ENCODE results near the gene DCK.

DNA sequence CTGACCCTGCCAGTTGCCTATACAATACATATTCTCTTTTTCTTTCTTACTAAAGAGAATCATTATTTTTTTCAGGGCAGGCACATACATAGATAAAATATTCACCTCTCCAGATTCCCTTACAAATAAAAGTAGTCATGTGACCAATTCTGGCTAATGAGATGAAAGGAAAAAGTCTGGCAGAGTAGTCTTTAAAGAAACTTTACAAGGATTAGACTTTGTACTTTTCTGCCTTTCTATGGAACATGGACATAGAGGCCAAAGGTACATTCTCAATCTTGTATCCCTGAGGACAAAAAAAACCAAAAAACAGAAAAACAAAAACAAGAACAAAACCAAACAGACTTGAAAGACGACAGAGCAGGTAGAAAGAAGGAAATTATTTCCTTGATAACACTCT is 75.6 kb downstream of the DCK start:
- no peak for TF ChIP-seq POLR2A (IDR thresholded peaks at IDR 0.05; ENCODE audit: low read depth, low read length)
- TF ChIP-seq, protein P1, sequence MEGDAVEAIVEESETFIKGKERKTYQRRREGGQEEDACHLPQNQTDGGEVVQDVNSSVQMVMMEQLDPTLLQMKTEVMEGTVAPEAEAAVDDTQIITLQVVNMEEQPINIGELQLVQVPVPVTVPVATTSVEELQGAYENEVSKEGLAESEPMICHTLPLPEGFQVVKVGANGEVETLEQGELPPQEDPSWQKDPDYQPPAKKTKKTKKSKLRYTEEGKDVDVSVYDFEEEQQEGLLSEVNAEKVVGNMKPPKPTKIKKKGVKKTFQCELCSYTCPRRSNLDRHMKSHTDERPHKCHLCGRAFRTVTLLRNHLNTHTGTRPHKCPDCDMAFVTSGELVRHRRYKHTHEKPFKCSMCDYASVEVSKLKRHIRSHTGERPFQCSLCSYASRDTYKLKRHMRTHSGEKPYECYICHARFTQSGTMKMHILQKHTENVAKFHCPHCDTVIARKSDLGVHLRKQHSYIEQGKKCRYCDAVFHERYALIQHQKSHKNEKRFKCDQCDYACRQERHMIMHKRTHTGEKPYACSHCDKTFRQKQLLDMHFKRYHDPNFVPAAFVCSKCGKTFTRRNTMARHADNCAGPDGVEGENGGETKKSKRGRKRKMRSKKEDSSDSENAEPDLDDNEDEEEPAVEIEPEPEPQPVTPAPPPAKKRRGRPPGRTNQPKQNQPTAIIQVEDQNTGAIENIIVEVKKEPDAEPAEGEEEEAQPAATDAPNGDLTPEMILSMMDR (conservative IDR thresholded peaks at IDR 0.05; ENCODE audit: low read depth, low read length), result no peak
- no peak for TF ChIP-seq RCOR1 (IDR thresholded peaks at IDR 0.05; ENCODE audit: insufficient replicate concordance, low read length)
- TF ChIP-seq FOS (IDR thresholded peaks at IDR 0.05; ENCODE audit: low read depth, low read length), result no peak
- TF ChIP-seq RAD21 (IDR thresholded peaks at IDR 0.05; ENCODE audit: low read length), result no peak
- TF ChIP-seq BHLHE40 (IDR thresholded peaks at IDR 0.05; ENCODE audit: low read depth, low read length), result no peak
- no peak for TF ChIP-seq MXI1 (IDR thresholded peaks at IDR 0.05; ENCODE audit: borderline replicate concordance, low read depth, low read length)
- TF ChIP-seq CHD1 (IDR thresholded peaks at IDR 0.05; ENCODE audit: low read depth, low read length), result no peak
- TF ChIP-seq CEBPB (IDR thresholded peaks at IDR 0.05; ENCODE audit: low read depth, low read length), result no peak
- no peak for TF ChIP-seq RFX5 (IDR thresholded peaks at IDR 0.05; ENCODE audit: low read depth, low read length)
- TF ChIP-seq, protein P2, sequence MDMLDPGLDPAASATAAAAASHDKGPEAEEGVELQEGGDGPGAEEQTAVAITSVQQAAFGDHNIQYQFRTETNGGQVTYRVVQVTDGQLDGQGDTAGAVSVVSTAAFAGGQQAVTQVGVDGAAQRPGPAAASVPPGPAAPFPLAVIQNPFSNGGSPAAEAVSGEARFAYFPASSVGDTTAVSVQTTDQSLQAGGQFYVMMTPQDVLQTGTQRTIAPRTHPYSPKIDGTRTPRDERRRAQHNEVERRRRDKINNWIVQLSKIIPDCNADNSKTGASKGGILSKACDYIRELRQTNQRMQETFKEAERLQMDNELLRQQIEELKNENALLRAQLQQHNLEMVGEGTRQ (IDR thresholded peaks at IDR 0.05; ENCODE audit: low read depth, low read length), result no peak
